ENCODE measurements around the gene ZFPL1.
A peak's percentile ranks its signal among the peaks of the same experiment; 100 is the strongest.

The ZFPL1 gene

GRCh38 chr11:65083834-65084597 is at the start of gene ZFPL1, which contains the start of gene CDCA5:
Gene ZFPL1 (plus strand): TSS chr11:65084222. CDS start chr11:65084699, 477 bp downstream.
Gene CDCA5 (minus strand): TSS chr11:65084040. CDS start chr11:65083978, 62 bp downstream.
- DNase-seq (ENCODE audit: low spot score): peak; percentile 97

GRCh38 chr11:65034423-65034822 is 49.6 kb upstream of the ZFPL1 start:
- no peak for DNase-seq (ENCODE audit: low spot score)

GRCh38 chr11:65035579-65035978 is 48.4 kb upstream of the ZFPL1 start:
- no peak for DNase-seq (ENCODE audit: low spot score)

GRCh38 chr11:65036931-65037330 is 47.1 kb upstream of the ZFPL1 start:
- DNase-seq (ENCODE audit: low spot score): no peak

GRCh38 chr11:65040520-65040846 is 43.5 kb upstream of the ZFPL1 start:
- DNase-seq (ENCODE audit: low spot score): no peak

GRCh38 chr11:65040847-65041622 is 43.0 kb upstream of the ZFPL1 start, which contains the start of gene SAC3D1:
Gene SAC3D1 (plus strand): TSS chr11:65041210. CDS start chr11:65041293, 83 bp downstream.
- DNase-seq (ENCODE audit: low spot score): peak; percentile 96

- DNase-seq (ENCODE audit: low spot score): no peak
Observed at GRCh38 chr11:65042891-65043290, 41.1 kb upstream of the ZFPL1 start.

- DNase-seq (ENCODE audit: low spot score): no peak
Observed at GRCh38 chr11:65043881-65044501, 40.0 kb upstream of the ZFPL1 start.

- no peak for DNase-seq (ENCODE audit: low spot score)
Observed at GRCh38 chr11:65045061-65045460, 39.0 kb upstream of the ZFPL1 start.

- no peak for DNase-seq (ENCODE audit: low spot score)
Observed at GRCh38 chr11:65045728-65046127, 38.3 kb upstream of the ZFPL1 start.

- DNase-seq (ENCODE audit: low spot score): no peak
Observed at GRCh38 chr11:65047581-65048422, 36.2 kb upstream of the ZFPL1 start.

GRCh38 chr11:65051398-65051858 is 32.6 kb upstream of the ZFPL1 start:
- DNase-seq (ENCODE audit: low spot score): no peak

GRCh38 chr11:65053827-65054508 is 30.1 kb upstream of the ZFPL1 start:
- no peak for DNase-seq (ENCODE audit: low spot score)

GRCh38 chr11:65055538-65055937 is 28.5 kb upstream of the ZFPL1 start:
- DNase-seq (ENCODE audit: low spot score): no peak

GRCh38 chr11:65056999-65057398 is 27.0 kb upstream of the ZFPL1 start:
- DNase-seq (ENCODE audit: low spot score): no peak

- no peak for DNase-seq (ENCODE audit: low spot score)
Observed at GRCh38 chr11:65057526-65057925, 26.5 kb upstream of the ZFPL1 start.

- no peak for DNase-seq (ENCODE audit: low spot score)
Observed at GRCh38 chr11:65058012-65058411, 26.0 kb upstream of the ZFPL1 start.

GRCh38 chr11:65058419-65059054 is 25.5 kb upstream of the ZFPL1 start, which contains the start of gene NAALADL1:
Gene NAALADL1 (minus strand): TSS chr11:65058553. CDS start chr11:65058521, 32 bp downstream.
- DNase-seq (ENCODE audit: low spot score): no peak

GRCh38 chr11:65059523-65059922 is 24.5 kb upstream of the ZFPL1 start:
- no peak for DNase-seq (ENCODE audit: low spot score)

Data from NAMALWA (cell line).